Loucy (cell line): ENCODE results near the gene CCHCR1.
"Not testable (repeated sequence)": the region's sequence is repeated elsewhere in the genome, so short reads cannot be mapped to it uniquely, and the experiment has no call there.

Source experiments
- H2AFZ ChIP-seq: fragments of 200-600 bp; sonication (generic); 2 replicates; pipeline ENCODE4 v1.6.0; 2016; ENCODE audit warnings: antibody characterized with exemption, mild to moderate bottlenecking, low read length, moderate library complexity
- H3F3A ChIP-seq: fragments of 200-600 bp; 2 replicates; pipeline ENCODE4 v1.6.0; 2016; ENCODE audit warnings: antibody characterized with exemption, low read depth, mild to moderate bottlenecking
- H3K27me3 ChIP-seq: fragments of 200-600 bp; sonication (generic); 2 replicates; pipeline ENCODE4 v1.6.1; 2014; ENCODE audit warnings: low read length, mild to moderate bottlenecking; ENCODE audit not compliant: insufficient read depth, poor library complexity, severe bottlenecking
- H3K36me3 ChIP-seq: fragments of 200-600 bp; sonication (generic); 2 replicates; pipeline ENCODE4 v1.6.1; 2016; ENCODE audit warnings: low read length; ENCODE audit not compliant: insufficient read depth
- H3K4me1 ChIP-seq: fragments of 200-600 bp; sonication (generic); 2 replicates; pipeline ENCODE4 v1.5.1; 2014; ENCODE audit warnings: low read length, mild to moderate bottlenecking; ENCODE audit not compliant: insufficient read depth, poor library complexity, severe bottlenecking
- H3K4me2 ChIP-seq: fragments of 200-600 bp; sonication (generic); 2 replicates; pipeline ENCODE4 v1.6.0; 2014; ENCODE audit warnings: antibody characterized with exemption, low read length, low read depth, mild to moderate bottlenecking; ENCODE audit not compliant: poor library complexity, severe bottlenecking
- H3K4me3 ChIP-seq: fragments of 200-600 bp; sonication (generic); 2 replicates; pipeline ENCODE4 v1.5.1; 2014; ENCODE audit warnings: low read length, mild to moderate bottlenecking, mixed read lengths; ENCODE audit not compliant: poor library complexity, severe bottlenecking
- H3K79me2 ChIP-seq: fragments of 200-600 bp; sonication (generic); 2 replicates; pipeline ENCODE4 v1.6.1; 2014; ENCODE audit warnings: low read length; ENCODE audit not compliant: insufficient read depth
- H3K9ac ChIP-seq: fragments of 200-600 bp; sonication (generic); 2 replicates; pipeline ENCODE4 v1.6.0; 2014; ENCODE audit warnings: mild to moderate bottlenecking, low read depth, low read length, moderate library complexity; ENCODE audit not compliant: poor library complexity, severe bottlenecking
- H3K9me2 ChIP-seq: fragments of 200-600 bp; sonication (generic); replicated peaks from 2 replicates; pipeline ENCODE4 v1.6.1; 2016; ENCODE audit warnings: low read depth, low read length, mixed read lengths
- H3K9me3 ChIP-seq: fragments of 200-600 bp; sonication (generic); 2 replicates; pipeline ENCODE4 v1.6.1; 2014; ENCODE audit warnings: mild to moderate bottlenecking, antibody characterized with exemption, low read length, low read depth; ENCODE audit not compliant: insufficient read depth
- H4K20me1 ChIP-seq: fragments of 200-600 bp; sonication (generic); 2 replicates; pipeline ENCODE4 v1.6.0; 2014; ENCODE audit warnings: antibody characterized with exemption, low read length, mild to moderate bottlenecking; ENCODE audit not compliant: insufficient read depth, poor library complexity, severe bottlenecking
- CTCF ChIP-seq: fragments of 200-600 bp; sonication (generic); conservative IDR thresholded peaks from 2 replicates; pipeline ENCODE4 v1.5.1; 2014; ENCODE audit warnings: mild to moderate bottlenecking, antibody characterized with exemption, low read length
- EZH2phosphoT487 ChIP-seq: fragments of 200-600 bp; IDR thresholded peaks from 2 replicates; pipeline ENCODE4 v1.6.1; 2018; ENCODE audit warnings: antibody characterized with exemption, mild to moderate bottlenecking, moderate library complexity, borderline replicate concordance

CCHCR1 gene

GRCh38 chr6:31168606-31169005, 11.0 kb upstream of the CCHCR1 start:
- Histone ChIP-seq H2AFZ (no peak overlapping the region), H3K9me3 (no peaks in the 10 kb centered on the region), H3K4me3 (no peak overlapping the region), H3K27me3 (no peaks in the 10 kb centered on the region), H3F3A (no peaks in the 10 kb centered on the region), H3K4me1 (no peaks in the 10 kb centered on the region), H3K9me2 (no peaks in the 10 kb centered on the region), H4K20me1 (no peaks in the 10 kb centered on the region), H3K4me2 (no peak overlapping the region), H3K79me2 (no peaks in the 10 kb centered on the region), H3K36me3 (no peaks in the 10 kb centered on the region), H3K9ac (no peak overlapping the region)
- no peak for TF ChIP-seq EZH2phosphoT487
- TF ChIP-seq CTCF = no peak

- Histone ChIP-seq H3K4me1 (peaks cover 22% of the 10 kb centered on the region), H3K9me2 (no peaks in the 10 kb centered on the region), H3K4me2 (no peak overlapping the region), H4K20me1 (no peaks in the 10 kb centered on the region), H3K36me3 (no peaks in the 10 kb centered on the region; the same call in 1 of the 2 replicates), H3F3A (no peaks in the 10 kb centered on the region), H3K9me3 (no peaks in the 10 kb centered on the region), H2AFZ (no peak overlapping the region), H3K79me2 (peaks cover 20% of the 10 kb centered on the region), H3K4me3 (no peak overlapping the region), H3K27me3 (no peaks in the 10 kb centered on the region), H3K9ac (no peak overlapping the region)
- TF ChIP-seq CTCF = no peak
- TF ChIP-seq EZH2phosphoT487 = no peak
Observed at GRCh38 chr6:31165986-31166385, 8.4 kb upstream of the CCHCR1 start.

GRCh38 chr6:31165064-31165832, 7.6 kb upstream of the CCHCR1 start:
- not testable (repeated sequence) for H4K20me1 ChIP-seq, H3K27me3 ChIP-seq, H3K36me3 ChIP-seq, H3K4me2 ChIP-seq, H2AFZ ChIP-seq, H3F3A ChIP-seq, H3K9ac ChIP-seq, H3K9me2 ChIP-seq, H3K9me3 ChIP-seq, H3K4me3 ChIP-seq
- Histone ChIP-seq H3K79me2 (peaks cover 27% of the 10 kb centered on the region), H3K4me1 (peaks cover 22% of the 10 kb centered on the region)

GRCh38 chr6:31164475-31165063, 7.0 kb upstream of the CCHCR1 start:
- not testable (repeated sequence) for H4K20me1 ChIP-seq, H3K27me3 ChIP-seq, H3K4me2 ChIP-seq, H3K9me3 ChIP-seq, H3K4me3 ChIP-seq, H2AFZ ChIP-seq, H3F3A ChIP-seq, H3K9me2 ChIP-seq, H3K36me3 ChIP-seq, H3K9ac ChIP-seq
- Histone ChIP-seq H3K4me1 (peaks cover 29% of the 10 kb centered on the region), H3K79me2 (peaks cover 34% of the 10 kb centered on the region)
